Ishikawa (cell line): Measurements from ENCODE around the gene GTF2A1L.

Source experiments
- CEBPB ChIP-seq: IDR thresholded peaks from 2 replicates; pipeline ENCODE4 v1.6.1; 2012
- CREB1 ChIP-seq: IDR thresholded peaks from 2 replicates; pipeline ENCODE4 v1.6.1; 2012; ENCODE audit warnings: low read depth
- EP300 ChIP-seq: IDR thresholded peaks from 2 replicates; pipeline ENCODE4 v1.6.1; 2012; ENCODE audit warnings: borderline replicate concordance
- MAX ChIP-seq: IDR thresholded peaks from 2 replicates; pipeline ENCODE4 v1.6.1; 2012
- RAD21 ChIP-seq: IDR thresholded peaks from 2 replicates; pipeline ENCODE4 v1.6.1; 2012; ENCODE audit warnings: low read depth
- REST ChIP-seq: IDR thresholded peaks from 2 replicates; pipeline ENCODE4 v1.6.1; 2012; ENCODE audit warnings: low read depth, mild to moderate bottlenecking
- TAF1 ChIP-seq: IDR thresholded peaks from 2 replicates; pipeline ENCODE4 v1.6.1; 2012; ENCODE audit warnings: low read depth, mild to moderate bottlenecking
- TCF12 ChIP-seq: IDR thresholded peaks from 2 replicates; pipeline ENCODE4 v1.6.1; 2012; ENCODE audit warnings: low read depth
- TEAD4 ChIP-seq: IDR thresholded peaks from 2 replicates; pipeline ENCODE4 v1.6.1; 2012

GRCh38 chr2:48719480-48720177 is 102.0 kb downstream of the GTF2A1L start:
- no peak for TF ChIP-seq TEAD4
- TF ChIP-seq TAF1: no peak
- TF ChIP-seq TCF12: no peak
- no peak for TF ChIP-seq CEBPB
- TF ChIP-seq REST: no peak
- no peak for TF ChIP-seq MAX
- no peak for TF ChIP-seq RAD21
- TF ChIP-seq CREB1: no peak
- no peak for TF ChIP-seq EP300
